ENCODE results near the gene GUCA2B. TPM values are rescaled to one million over a fixed set of nuclear protein-coding genes. Genes with fewer than 3 reads are reported as not detected.

The GUCA2B gene
- total RNA-seq, 1 experiment from 2014 or later: not detected

- no peak overlapping the region for H3K4me3 ChIP-seq (ENCODE audit: low read depth in 2 of 2, low read length in 2 of 2)
- peak; percentile 35 for DNase-seq (ENCODE audit: low read depth, low spot score)
- ChIA-PET POLR2A (interaction anchor here (0.7 kb wide), 1 partner anchor 111 kb away, joined by 3 read pairs; no protein-coding TSS in a partner anchor), CTCF (interaction anchor here (0.6 to 0.8 kb wide), 10 partner anchors 12 to 632 kb away, joined by 3 to 9 read pairs (median 4); no protein-coding TSS in a partner anchor)
- H3K27ac ChIP-seq (ENCODE audit: low read length): no peak overlapping the region
- BruUV-seq (replicated peaks): no TSS peak
- intact Hi-C loops (cut with micrococcal nuclease; ENCODE audit: unreplicated experiment) (no loop called here), in situ Hi-C loops (cut with HindIII; ENCODE audit: low pct_unique_long_range_greater_than_20kb, low sequenced_read_pairs) (no loop called here)
- no peaks in the 10 kb centered on the region for H3K36me3 ChIP-seq (ENCODE audit: control insufficient read depth, insufficient read depth, low read length)
- H3K9me3 ChIP-seq (ENCODE audit: control insufficient read depth, insufficient read depth, low read depth, low read length): no peaks in the 10 kb centered on the region
- ATAC-seq: peak; percentile 83
- no peak for TF ChIP-seq REST (IDR thresholded peaks at IDR 0.05; ENCODE audit: insufficient read depth in 1 of 2, low read depth in 2 of 2, low read length in 1 of 2)
- no peak for TF ChIP-seq TCF7L2 (IDR thresholded peaks at IDR 0.05; ENCODE audit: low read depth, low read length)
- no peak for TF ChIP-seq POLR2AphosphoS5 (IDR thresholded peaks at IDR 0.05; ENCODE audit: low read depth, low read length)
- peak; percentile 94 for TF ChIP-seq CTCF (IDR thresholded peaks at IDR 0.05)
- no peaks in the 10 kb centered on the region for H3K4me1 ChIP-seq (ENCODE audit: control insufficient read depth, insufficient read depth, low read length)
- no peaks in the 10 kb centered on the region; the same call in 1 of the 2 replicates for H3K27me3 ChIP-seq (ENCODE audit: control insufficient read depth, insufficient read depth, low read length)
Measured at GRCh38 chr1:42146626-42147320, 6.4 kb upstream of the GUCA2B start.

DNA sequence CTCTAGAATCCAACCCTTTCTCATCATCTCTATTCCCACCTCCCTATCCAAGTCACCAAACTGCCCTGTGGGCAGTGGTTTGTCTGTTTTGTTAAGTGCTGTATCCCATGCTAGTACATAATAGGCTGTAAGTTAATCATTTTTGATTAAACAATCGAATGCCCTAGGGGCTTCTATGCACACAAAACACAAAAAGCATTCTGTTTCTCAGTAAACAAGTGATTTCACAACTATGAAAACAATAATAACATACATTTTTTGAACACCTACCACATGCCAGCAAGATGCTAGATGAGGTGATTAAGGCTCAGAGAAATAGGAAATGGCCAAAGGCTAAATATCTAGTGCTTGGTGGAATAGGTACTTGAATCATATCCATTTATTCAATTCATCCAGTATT lies 5.0 kb upstream of the GUCA2B start:
- H3K4me3 ChIP-seq (ENCODE audit: low read depth in 2 of 2, low read length in 2 of 2): no peak overlapping the region
- in situ Hi-C loops (cut with HindIII; ENCODE audit: low pct_unique_long_range_greater_than_20kb, low sequenced_read_pairs) (no loop called here), intact Hi-C loops (cut with micrococcal nuclease; ENCODE audit: unreplicated experiment) (no loop called here)
- ATAC-seq: no peak
- no peaks in the 10 kb centered on the region for H3K36me3 ChIP-seq (ENCODE audit: control insufficient read depth, insufficient read depth, low read length)
- H3K4me1 ChIP-seq (ENCODE audit: control insufficient read depth, insufficient read depth, low read length): no peaks in the 10 kb centered on the region
- ChIA-PET CTCF (no interaction called here), POLR2A (no interaction called here)
- no peak for DNase-seq (ENCODE audit: low read depth, low spot score)
- H3K9me3 ChIP-seq (ENCODE audit: control insufficient read depth, insufficient read depth, low read depth, low read length): no peaks in the 10 kb centered on the region
- TF ChIP-seq POLR2AphosphoS5 (IDR thresholded peaks at IDR 0.05; ENCODE audit: low read depth, low read length): no peak
- TF ChIP-seq SIN3A (IDR thresholded peaks at IDR 0.05; ENCODE audit: borderline replicate concordance, insufficient read depth, low read depth, low read length): no peak
- TF ChIP-seq CTCF (IDR thresholded peaks at IDR 0.05): no peak
- TF ChIP-seq REST (IDR thresholded peaks at IDR 0.05; ENCODE audit: insufficient read depth in 1 of 2, low read depth in 2 of 2, low read length in 1 of 2): no peak
- no peak for TF ChIP-seq TCF7L2 (IDR thresholded peaks at IDR 0.05; ENCODE audit: low read depth, low read length)
- no peaks in the 10 kb centered on the region for H3K27me3 ChIP-seq (ENCODE audit: control insufficient read depth, insufficient read depth, low read length)
- no TSS peak for BruUV-seq (replicated peaks)
- no peak overlapping the region for H3K27ac ChIP-seq (ENCODE audit: low read length)
